ENCODE data around the gene CHST8.

Gene CHST8

DNA sequence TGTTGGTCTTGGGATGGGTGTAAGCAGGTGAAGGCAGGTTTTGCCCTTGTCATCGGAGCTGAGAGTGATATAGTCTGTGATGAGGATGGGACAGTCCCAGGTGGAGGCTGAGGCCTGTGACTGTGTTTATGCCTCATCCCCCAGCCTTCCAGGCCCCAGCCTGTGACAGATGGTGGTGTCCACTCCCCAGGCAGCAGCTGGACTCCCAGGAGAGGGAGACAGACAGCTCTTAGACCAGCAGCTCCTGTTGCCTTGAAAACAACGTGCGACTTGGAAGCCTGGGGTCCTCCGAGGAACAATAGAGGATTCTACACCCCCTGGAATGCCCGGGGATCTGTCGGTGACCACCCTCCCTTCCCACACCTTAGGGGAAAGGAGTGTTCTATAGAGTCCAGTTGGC is 63.8 kb downstream of the CHST8 start:
- Histone ChIP-seq H3K4me3 (ENCODE audit: low read depth, low read length) (no peak overlapping the region), H3K27ac (ENCODE audit: low read depth, low read length) (no peak overlapping the region), H3K27me3 (ENCODE audit: control insufficient read depth, insufficient read depth, low read length) (peaks cover 33% of the 10 kb centered on the region), H3K4me1 (ENCODE audit: control insufficient read depth, insufficient read depth, low read length) (peaks cover 3% of the 10 kb centered on the region), H3K36me3 (ENCODE audit: control insufficient read depth, insufficient read depth, low read length) (peaks cover 3% of the 10 kb centered on the region; the same call in 1 of the 2 replicates), H3K9ac (ENCODE audit: low read length) (no peak overlapping the region), H3K9me3 (ENCODE audit: control insufficient read depth, insufficient read depth, low read depth, low read length) (no peaks in the 10 kb centered on the region)

- Histone ChIP-seq H3K36me3 (ENCODE audit: control insufficient read depth, insufficient read depth, low read length) (peaks cover 3% of the 10 kb centered on the region; the same call in 1 of the 2 replicates), H3K27ac (ENCODE audit: low read depth, low read length) (no peak overlapping the region), H3K4me1 (ENCODE audit: control insufficient read depth, insufficient read depth, low read length) (peaks cover 3% of the 10 kb centered on the region), H3K27me3 (ENCODE audit: control insufficient read depth, insufficient read depth, low read length) (peaks cover 33% of the 10 kb centered on the region), H3K9ac (ENCODE audit: low read length) (no peak overlapping the region), H3K4me3 (ENCODE audit: low read depth, low read length) (no peak overlapping the region), H3K9me3 (ENCODE audit: control insufficient read depth, insufficient read depth, low read depth, low read length) (no peaks in the 10 kb centered on the region)
Measured at GRCh38 chr19:33686262-33686661, 64.5 kb downstream of the CHST8 start.

DNA sequence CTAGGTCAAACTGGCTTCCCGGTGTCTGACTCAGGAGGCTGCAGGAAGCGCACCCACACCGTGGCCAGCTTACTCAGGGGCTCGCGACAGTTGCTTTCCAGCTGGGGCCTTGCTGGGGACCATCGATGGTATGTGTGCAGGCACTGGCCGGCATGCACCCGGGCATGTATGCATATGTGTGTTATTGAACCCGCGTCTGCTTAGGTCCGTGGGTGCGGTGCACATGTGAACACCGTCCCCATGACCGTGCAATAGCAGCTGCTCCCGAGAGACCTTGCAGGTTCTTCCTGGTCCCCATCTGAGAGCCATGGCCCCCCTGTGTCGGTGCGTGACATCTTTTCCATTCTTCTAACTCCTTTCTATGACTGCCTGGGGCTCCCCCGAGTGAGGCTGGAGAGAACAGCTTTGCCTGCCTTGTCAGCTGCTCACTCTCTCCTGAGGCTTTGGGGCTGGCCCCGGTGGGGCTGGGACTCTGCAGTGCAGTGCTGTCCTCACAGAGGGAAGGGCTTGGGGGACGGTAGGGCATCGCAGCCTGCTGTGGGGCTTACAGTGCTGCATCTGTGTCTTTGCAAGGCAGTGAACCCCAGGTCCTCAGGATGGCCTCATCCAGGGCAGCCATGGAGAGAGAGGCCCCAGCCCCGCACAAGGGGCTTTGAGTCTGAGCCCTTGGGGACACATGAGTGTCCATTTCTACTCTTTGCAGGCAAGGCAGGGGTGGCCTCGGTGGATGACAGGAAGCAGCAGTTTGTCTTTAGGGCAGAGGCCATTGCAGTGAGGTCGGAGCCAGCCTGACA is 65.1 kb downstream of the CHST8 start:
- Histone ChIP-seq H3K9me3 (ENCODE audit: control insufficient read depth, insufficient read depth, low read depth, low read length) (no peaks in the 10 kb centered on the region), H3K4me3 (ENCODE audit: low read depth, low read length) (no peak overlapping the region), H3K36me3 (ENCODE audit: control insufficient read depth, insufficient read depth, low read length) (peaks cover 3% of the 10 kb centered on the region; the same call in 1 of the 2 replicates), H3K9ac (ENCODE audit: low read length) (no peak overlapping the region), H3K27me3 (ENCODE audit: control insufficient read depth, insufficient read depth, low read length) (peaks cover 33% of the 10 kb centered on the region), H3K4me1 (ENCODE audit: control insufficient read depth, insufficient read depth, low read length) (peaks cover 3% of the 10 kb centered on the region), H3K27ac (ENCODE audit: low read depth, low read length) (no peak overlapping the region)

- H3K36me3 ChIP-seq (ENCODE audit: control insufficient read depth, insufficient read depth, low read length), result peaks cover 3% of the 10 kb centered on the region; the same call in 1 of the 2 replicates
- no peak overlapping the region for H3K27ac ChIP-seq (ENCODE audit: low read depth, low read length)
- no peak overlapping the region for H3K9ac ChIP-seq (ENCODE audit: low read length)
- H3K27me3 ChIP-seq (ENCODE audit: control insufficient read depth, insufficient read depth, low read length), result peaks cover 33% of the 10 kb centered on the region
- H3K4me3 ChIP-seq (ENCODE audit: low read depth, low read length), result no peak overlapping the region
- peaks cover 3% of the 10 kb centered on the region for H3K4me1 ChIP-seq (ENCODE audit: control insufficient read depth, insufficient read depth, low read length)
- no peaks in the 10 kb centered on the region for H3K9me3 ChIP-seq (ENCODE audit: control insufficient read depth, insufficient read depth, low read depth, low read length)
Measured at GRCh38 chr19:33687481-33688170, 65.9 kb downstream of the CHST8 start.

DNA sequence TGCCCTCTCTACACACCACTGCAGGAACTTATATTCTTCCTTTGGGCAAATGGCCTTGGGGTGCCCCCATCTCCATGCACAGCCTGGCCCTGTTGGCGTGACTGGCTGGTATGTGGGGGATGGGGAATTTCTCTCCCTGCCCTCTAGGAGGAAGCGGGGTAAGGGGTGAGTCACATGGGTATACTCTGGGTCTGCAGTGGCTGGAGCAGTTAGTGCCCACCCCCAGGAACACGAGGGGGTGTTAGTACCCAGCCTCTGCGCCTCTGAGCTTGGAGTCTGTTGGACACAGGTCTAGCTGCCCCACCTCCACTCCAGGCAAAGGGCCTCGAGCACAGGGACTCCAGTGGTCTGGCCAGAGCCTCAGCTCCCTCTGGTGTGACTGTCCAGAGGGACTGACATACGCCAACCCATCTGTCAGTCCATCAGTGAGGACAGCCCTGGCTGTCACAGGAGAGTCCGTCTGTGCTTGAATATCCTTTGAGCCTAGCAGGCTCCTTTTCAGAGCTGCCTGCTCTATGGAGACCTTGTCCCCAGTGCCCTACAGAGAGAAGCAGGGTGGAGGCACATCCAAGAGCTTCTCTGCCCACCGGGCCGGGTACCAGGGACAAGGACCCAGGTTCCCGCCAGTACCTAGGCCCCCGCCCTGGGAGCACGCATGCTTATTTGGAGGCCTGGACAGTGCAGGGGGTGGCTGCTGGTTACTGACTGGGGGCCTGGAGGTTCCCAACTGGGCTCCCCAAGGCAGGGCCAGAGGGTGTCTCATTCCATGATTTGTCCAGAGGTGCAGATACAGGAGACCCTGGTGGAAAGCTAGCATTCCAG is 66.6 kb downstream of the CHST8 start:
- no peak overlapping the region for H3K9ac ChIP-seq (ENCODE audit: low read length)
- no peak overlapping the region for H3K27ac ChIP-seq (ENCODE audit: low read depth, low read length)
- H3K36me3 ChIP-seq (ENCODE audit: control insufficient read depth, insufficient read depth, low read length), result peaks cover 3% of the 10 kb centered on the region; the same call in 1 of the 2 replicates
- peaks cover 27% of the 10 kb centered on the region for H3K27me3 ChIP-seq (ENCODE audit: control insufficient read depth, insufficient read depth, low read length)
- no peak overlapping the region for H3K4me3 ChIP-seq (ENCODE audit: low read depth, low read length)
- H3K9me3 ChIP-seq (ENCODE audit: control insufficient read depth, insufficient read depth, low read depth, low read length), result no peaks in the 10 kb centered on the region
- H3K4me1 ChIP-seq (ENCODE audit: control insufficient read depth, insufficient read depth, low read length), result peaks cover 3% of the 10 kb centered on the region

- no peak overlapping the region for H3K4me3 ChIP-seq (ENCODE audit: low read depth, low read length)
- no peak overlapping the region for H3K9ac ChIP-seq (ENCODE audit: low read length)
- H3K27ac ChIP-seq (ENCODE audit: low read depth, low read length), result no peak overlapping the region
- H3K36me3 ChIP-seq (ENCODE audit: control insufficient read depth, insufficient read depth, low read length), result peaks cover 3% of the 10 kb centered on the region; the same call in 1 of the 2 replicates
- H3K4me1 ChIP-seq (ENCODE audit: control insufficient read depth, insufficient read depth, low read length), result no peaks in the 10 kb centered on the region; the same call in 1 of the 2 replicates
- peaks cover 19% of the 10 kb centered on the region for H3K27me3 ChIP-seq (ENCODE audit: control insufficient read depth, insufficient read depth, low read length)
- no peaks in the 10 kb centered on the region for H3K9me3 ChIP-seq (ENCODE audit: control insufficient read depth, insufficient read depth, low read depth, low read length)
Measured at GRCh38 chr19:33689138-33689746, 67.5 kb downstream of the CHST8 start.

- no peak overlapping the region for H3K27ac ChIP-seq (ENCODE audit: low read depth, low read length)
- H3K9ac ChIP-seq (ENCODE audit: low read length), result no peak overlapping the region
- no peaks in the 10 kb centered on the region for H3K9me3 ChIP-seq (ENCODE audit: control insufficient read depth, insufficient read depth, low read depth, low read length)
- H3K27me3 ChIP-seq (ENCODE audit: control insufficient read depth, insufficient read depth, low read length), result peaks cover 13% of the 10 kb centered on the region
- H3K4me3 ChIP-seq (ENCODE audit: low read depth, low read length), result no peak overlapping the region
- H3K4me1 ChIP-seq (ENCODE audit: control insufficient read depth, insufficient read depth, low read length), result no peaks in the 10 kb centered on the region; the same call in 1 of the 2 replicates
- H3K36me3 ChIP-seq (ENCODE audit: control insufficient read depth, insufficient read depth, low read length), result peaks cover 3% of the 10 kb centered on the region; the same call in 1 of the 2 replicates
Measured at GRCh38 chr19:33689868-33690267, 68.1 kb downstream of the CHST8 start.

DNA sequence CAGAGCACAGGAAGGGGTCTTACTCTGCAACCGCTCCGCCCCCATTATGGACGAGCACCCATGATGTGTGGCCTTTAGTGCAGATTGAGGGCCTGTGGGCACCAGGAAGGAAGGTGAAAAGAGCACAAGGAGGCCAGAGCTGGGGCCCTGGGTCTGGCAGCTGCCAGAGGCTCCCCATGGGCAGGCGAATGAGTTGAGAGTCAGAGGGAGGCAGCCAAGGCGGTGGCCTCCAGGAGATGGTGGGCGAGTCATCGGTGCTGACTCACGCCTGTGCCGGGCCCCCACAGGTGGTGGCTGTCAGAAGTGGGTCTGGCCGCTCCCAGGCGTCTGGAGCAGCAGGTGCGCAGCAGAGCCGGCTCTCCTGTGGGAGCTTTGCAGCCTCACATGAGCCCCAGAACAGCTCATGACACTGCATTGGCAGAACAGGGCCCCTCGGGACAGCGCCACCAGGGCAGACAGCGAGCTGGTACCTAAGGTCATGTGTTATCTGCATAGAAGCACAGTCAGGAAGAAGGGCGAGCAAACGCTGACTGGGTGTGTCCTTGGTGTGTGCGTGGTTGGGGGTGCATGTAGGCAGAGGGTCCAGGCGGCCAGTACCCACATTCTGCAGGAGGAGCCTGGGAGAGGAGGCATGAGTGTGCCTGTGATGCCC is 68.8 kb downstream of the CHST8 start:
- Histone ChIP-seq H3K9me3 (ENCODE audit: control insufficient read depth, insufficient read depth, low read depth, low read length) (no peaks in the 10 kb centered on the region), H3K9ac (ENCODE audit: low read length) (no peak overlapping the region), H3K4me3 (ENCODE audit: low read depth, low read length) (no peak overlapping the region), H3K27me3 (ENCODE audit: control insufficient read depth, insufficient read depth, low read length) (peaks cover 7% of the 10 kb centered on the region), H3K4me1 (ENCODE audit: control insufficient read depth, insufficient read depth, low read length) (no peaks in the 10 kb centered on the region; the same call in 1 of the 2 replicates), H3K36me3 (ENCODE audit: control insufficient read depth, insufficient read depth, low read length) (peaks cover 3% of the 10 kb centered on the region; the same call in 1 of the 2 replicates), H3K27ac (ENCODE audit: low read depth, low read length) (no peak overlapping the region)

- Histone ChIP-seq H3K27me3 (ENCODE audit: control insufficient read depth, insufficient read depth, low read length) (peaks cover 2% of the 10 kb centered on the region; the same call in 1 of the 2 replicates), H3K9ac (ENCODE audit: low read length) (no peak overlapping the region), H3K4me1 (ENCODE audit: control insufficient read depth, insufficient read depth, low read length) (no peaks in the 10 kb centered on the region; the same call in 1 of the 2 replicates), H3K9me3 (ENCODE audit: control insufficient read depth, insufficient read depth, low read depth, low read length) (no peaks in the 10 kb centered on the region), H3K36me3 (ENCODE audit: control insufficient read depth, insufficient read depth, low read length) (peaks cover 3% of the 10 kb centered on the region; the same call in 1 of the 2 replicates), H3K4me3 (ENCODE audit: low read depth, low read length) (no peak overlapping the region), H3K27ac (ENCODE audit: low read depth, low read length) (no peak overlapping the region)
Measured at GRCh38 chr19:33691030-33691427, 69.3 kb downstream of the CHST8 start.

GRCh38 chr19:33691736-33692135 is 70.0 kb downstream of the CHST8 start:
- Histone ChIP-seq H3K36me3 (ENCODE audit: control insufficient read depth, insufficient read depth, low read length) (peaks cover 3% of the 10 kb centered on the region; the same call in 1 of the 2 replicates), H3K27ac (ENCODE audit: low read depth, low read length) (no peak overlapping the region), H3K4me3 (ENCODE audit: low read depth, low read length) (no peak overlapping the region), H3K9ac (ENCODE audit: low read length) (no peak overlapping the region), H3K9me3 (ENCODE audit: control insufficient read depth, insufficient read depth, low read depth, low read length) (no peaks in the 10 kb centered on the region), H3K27me3 (ENCODE audit: control insufficient read depth, insufficient read depth, low read length) (no peaks in the 10 kb centered on the region; the same call in 1 of the 2 replicates), H3K4me1 (ENCODE audit: control insufficient read depth, insufficient read depth, low read length) (no peaks in the 10 kb centered on the region; the same call in 1 of the 2 replicates)

Measured in HUES6 (cell line).